ENCODE measurements around the gene ANKHD1. TPM values are rescaled to one million over a fixed set of nuclear protein-coding genes. Genes with fewer than 3 reads are reported as not detected.

Gene ANKHD1
- total and polyA plus RNA-seq, 12 donors: 26.6 to 77.9 (median 67.5) TPM

DNA sequence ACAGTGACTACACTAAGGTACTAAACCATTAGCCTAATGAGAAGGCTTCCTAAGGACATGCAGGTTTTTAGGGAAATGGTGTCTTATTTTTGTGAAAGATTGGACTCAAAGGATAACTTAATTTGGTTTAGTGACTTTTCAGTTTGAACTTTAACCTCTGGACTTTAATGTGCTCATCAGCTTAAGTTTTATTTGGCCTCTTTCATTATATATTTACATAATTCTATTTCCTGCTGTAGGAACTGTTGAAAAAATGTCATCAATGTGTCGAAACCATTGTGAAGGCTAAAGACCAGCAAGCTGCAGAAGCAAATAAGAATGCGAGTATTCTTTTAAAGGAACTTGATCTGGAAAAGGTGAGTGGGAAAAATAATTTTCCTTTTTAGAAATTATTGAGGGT is 111.5 kb downstream of the ANKHD1 start:
- H3K36me3 ChIP-seq: peaks cover 0 to 85% (median 39%) of the 10 kb centered on the region in 9 donors
- no peaks in the 10 kb centered on the region for H3K27me3 ChIP-seq

DNA sequence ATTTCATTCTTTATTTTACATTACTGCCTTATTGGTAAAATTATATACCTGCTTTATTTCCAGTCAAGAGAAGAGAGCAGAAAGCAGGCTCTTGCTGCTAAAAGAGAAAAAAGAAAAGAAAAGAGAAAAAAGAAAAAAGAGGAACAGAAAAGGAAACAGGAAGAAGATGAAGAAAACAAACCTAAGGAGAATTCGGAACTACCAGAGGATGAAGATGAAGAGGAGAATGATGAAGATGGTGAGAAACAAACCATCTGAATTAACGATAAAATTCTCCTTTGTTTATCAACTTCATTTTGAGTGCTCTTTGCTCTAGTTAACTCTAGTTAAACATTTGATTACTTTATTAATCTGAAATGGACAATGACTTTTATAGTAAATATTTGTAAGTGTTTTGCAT is 122.4 kb downstream of the ANKHD1 start:
- 90 to 95% methylated on average over 2 of the region's 2 CpGs for WGBS, 2 donors
- Histone ChIP-seq H3K9me3 (no peaks in the 10 kb centered on the region), H3K27ac (no peak overlapping the region), H3K4me1 (no peaks in the 10 kb centered on the region), H3K27me3 (no peaks in the 10 kb centered on the region), H3K4me3 (no peak overlapping the region), H3K36me3 (peaks cover 0 to 81% (median 42%) of the 10 kb centered on the region in 9 donors)
- no peak for ATAC-seq
- TF ChIP-seq, protein P1, sequence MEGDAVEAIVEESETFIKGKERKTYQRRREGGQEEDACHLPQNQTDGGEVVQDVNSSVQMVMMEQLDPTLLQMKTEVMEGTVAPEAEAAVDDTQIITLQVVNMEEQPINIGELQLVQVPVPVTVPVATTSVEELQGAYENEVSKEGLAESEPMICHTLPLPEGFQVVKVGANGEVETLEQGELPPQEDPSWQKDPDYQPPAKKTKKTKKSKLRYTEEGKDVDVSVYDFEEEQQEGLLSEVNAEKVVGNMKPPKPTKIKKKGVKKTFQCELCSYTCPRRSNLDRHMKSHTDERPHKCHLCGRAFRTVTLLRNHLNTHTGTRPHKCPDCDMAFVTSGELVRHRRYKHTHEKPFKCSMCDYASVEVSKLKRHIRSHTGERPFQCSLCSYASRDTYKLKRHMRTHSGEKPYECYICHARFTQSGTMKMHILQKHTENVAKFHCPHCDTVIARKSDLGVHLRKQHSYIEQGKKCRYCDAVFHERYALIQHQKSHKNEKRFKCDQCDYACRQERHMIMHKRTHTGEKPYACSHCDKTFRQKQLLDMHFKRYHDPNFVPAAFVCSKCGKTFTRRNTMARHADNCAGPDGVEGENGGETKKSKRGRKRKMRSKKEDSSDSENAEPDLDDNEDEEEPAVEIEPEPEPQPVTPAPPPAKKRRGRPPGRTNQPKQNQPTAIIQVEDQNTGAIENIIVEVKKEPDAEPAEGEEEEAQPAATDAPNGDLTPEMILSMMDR (IDR thresholded peaks at IDR 0.05): no peak
- DNase-seq: no peak
- intact Hi-C loops (cut with DNase I): no loop called here

More for the DNA sequence above, 111.5 kb downstream of the ANKHD1 start:
- DNase-seq: no peak
- Histone ChIP-seq H3K4me3 (no peak overlapping the region), H3K4me1 (peaks cover 0 to 4% (median 0%) of the 10 kb centered on the region in 9 donors), H3K9me3 (no peaks in the 10 kb centered on the region), H3K27ac (no peak overlapping the region)
- WGBS, 2 donors: 96% methylated on average over 2 of the region's 2 CpGs
- ATAC-seq: no peak
- intact Hi-C loops (cut with DNase I): no loop called here
- TF ChIP-seq, protein P1 (IDR thresholded peaks at IDR 0.05): no peak

DNA sequence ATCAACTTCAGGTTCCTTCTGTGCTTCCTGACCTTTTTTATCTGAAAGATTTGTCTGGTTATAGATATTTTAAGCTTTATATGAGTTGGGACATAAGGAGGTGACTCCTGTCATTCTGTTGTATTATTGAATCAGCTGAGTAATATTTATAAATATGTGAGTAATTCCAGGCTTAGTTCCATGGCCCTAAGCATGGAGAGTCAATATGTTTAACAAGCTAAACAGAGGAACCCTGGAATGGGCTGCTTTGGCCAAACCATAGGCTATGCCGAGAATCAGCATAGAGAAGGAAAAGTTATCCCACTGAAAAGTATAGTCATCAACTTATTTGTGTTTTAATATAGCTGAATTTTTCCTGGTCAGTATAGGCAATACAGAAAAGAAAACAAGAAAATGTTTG is 138.6 kb downstream of the ANKHD1 start:
- TF ChIP-seq, protein P1 (IDR thresholded peaks at IDR 0.05): no peak
- Histone ChIP-seq H3K4me3 (no peak overlapping the region), H3K27ac (no peak overlapping the region), H3K27me3 (no peaks in the 10 kb centered on the region), H3K9me3 (no peaks in the 10 kb centered on the region), H3K36me3 (peaks cover 0 to 100% (median 50%) of the 10 kb centered on the region in 9 donors), H3K4me1 (peaks cover 0 to 10% (median 0%) of the 10 kb centered on the region in 9 donors)
- DNase-seq: no peak
- intact Hi-C loops (cut with DNase I): loop anchor here in 1 of 10 donors (10.0 kb wide), 1 partner anchor 105 kb away; the partner anchor contains the start of genes IK and NDUFA2
- no peak for ATAC-seq
- WGBS, 2 donors: 93 to 98% methylated on average over 1 of the region's 1 CpG

DNA sequence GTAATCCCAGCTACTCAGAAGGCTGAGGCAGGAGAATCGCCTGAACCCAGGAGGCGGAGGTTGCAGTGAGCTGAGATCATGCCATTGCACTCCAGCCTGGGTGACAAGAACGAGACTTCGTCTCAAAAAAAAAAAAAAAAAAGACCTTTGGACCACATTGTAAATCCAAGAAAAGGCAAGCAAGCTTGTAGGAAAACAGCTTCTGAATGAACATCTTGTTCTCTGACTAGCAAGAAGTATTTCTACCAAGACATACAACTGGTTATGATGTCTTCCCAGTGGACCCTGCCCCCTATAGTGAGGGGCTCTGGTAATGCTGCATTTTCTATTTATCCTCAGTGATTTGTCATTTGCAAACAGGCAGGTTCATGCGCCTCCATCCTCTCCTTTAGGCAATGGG is 141.3 kb downstream of the ANKHD1 start:
- no peak overlapping the region for H3K4me3 ChIP-seq
- no peaks in the 10 kb centered on the region for H3K9me3 ChIP-seq
- peaks cover 0 to 78% (median 27%) of the 10 kb centered on the region in 9 donors for H3K36me3 ChIP-seq
- intact Hi-C loops (cut with DNase I): loop anchor here in 1 of 10 donors (10.0 kb wide), 1 partner anchor 102 kb away; the partner anchor contains the start of genes IK and NDUFA2
- TF ChIP-seq, protein P1 (IDR thresholded peaks at IDR 0.05): no peak
- 92 to 95% methylated on average over 5 of the region's 5 CpGs for WGBS, 2 donors
- ATAC-seq (no peak), DNase-seq (no peak)
- no peaks in the 10 kb centered on the region for H3K27me3 ChIP-seq
- H3K27ac ChIP-seq: no peak overlapping the region
- peaks cover 6 to 28% (median 15%) of the 10 kb centered on the region in 9 donors for H3K4me1 ChIP-seq
